ENCODE results near the gene NOS1AP.

- no peak for TF ChIP-seq GATA2 (IDR thresholded peaks at IDR 0.05; ENCODE audit: low read depth, low read length)
- TF ChIP-seq GATA3 (IDR thresholded peaks at IDR 0.05; ENCODE audit: low read depth, low read length), result no peak
Observed at GRCh38 chr1:162276493-162276892, 207.0 kb downstream of the NOS1AP start.
